GM19239 (cell line): ENCODE measurements around the gene MAGEA10.

Experiments used
- DNase-seq: peaks from one replicate; pipeline ENCODE4 v3.0.0; 2011; ENCODE audit warnings: low spot score; ENCODE audit not compliant: insufficient read length
- FAIRE-seq: peaks from 2 replicates; lab custom pipeline; 2011; peaks lifted over from hg19 to GRCh38; lab: Jason Lieb, UNC

Gene MAGEA10

GRCh38 chrX:152086141-152086540 is 52.2 kb downstream of the MAGEA10 start:
- FAIRE-seq (no peak), DNase-seq (no peak)
